AG09309 (cell line): ENCODE data around the gene SLC35A1.

ENCODE experiments used
- DNase-seq: peaks from one replicate; pipeline ENCODE4 v3.0.0-alpha.2; 2010; ENCODE audit warnings: low read depth
- H3K4me3 ChIP-seq: 2 replicates; pipeline ENCODE4 v1.5.1; 2011; ENCODE audit warnings: mild to moderate bottlenecking, low read depth, low read length, moderate library complexity; ENCODE audit not compliant: control insufficient read depth
- TF ChIP-seq, protein P1 (sequence below): IDR thresholded peaks from 2 replicates; pipeline ENCODE4 v1.5.1; 2011; ENCODE audit warnings: mild to moderate bottlenecking, low read depth, low read length, inconsistent platforms; ENCODE audit not compliant: insufficient read depth, control insufficient read depth; ENCODE audit errors: missing control alignments

The SLC35A1 gene, protein sequence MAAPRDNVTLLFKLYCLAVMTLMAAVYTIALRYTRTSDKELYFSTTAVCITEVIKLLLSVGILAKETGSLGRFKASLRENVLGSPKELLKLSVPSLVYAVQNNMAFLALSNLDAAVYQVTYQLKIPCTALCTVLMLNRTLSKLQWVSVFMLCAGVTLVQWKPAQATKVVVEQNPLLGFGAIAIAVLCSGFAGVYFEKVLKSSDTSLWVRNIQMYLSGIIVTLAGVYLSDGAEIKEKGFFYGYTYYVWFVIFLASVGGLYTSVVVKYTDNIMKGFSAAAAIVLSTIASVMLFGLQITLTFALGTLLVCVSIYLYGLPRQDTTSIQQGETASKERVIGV

DNA sequence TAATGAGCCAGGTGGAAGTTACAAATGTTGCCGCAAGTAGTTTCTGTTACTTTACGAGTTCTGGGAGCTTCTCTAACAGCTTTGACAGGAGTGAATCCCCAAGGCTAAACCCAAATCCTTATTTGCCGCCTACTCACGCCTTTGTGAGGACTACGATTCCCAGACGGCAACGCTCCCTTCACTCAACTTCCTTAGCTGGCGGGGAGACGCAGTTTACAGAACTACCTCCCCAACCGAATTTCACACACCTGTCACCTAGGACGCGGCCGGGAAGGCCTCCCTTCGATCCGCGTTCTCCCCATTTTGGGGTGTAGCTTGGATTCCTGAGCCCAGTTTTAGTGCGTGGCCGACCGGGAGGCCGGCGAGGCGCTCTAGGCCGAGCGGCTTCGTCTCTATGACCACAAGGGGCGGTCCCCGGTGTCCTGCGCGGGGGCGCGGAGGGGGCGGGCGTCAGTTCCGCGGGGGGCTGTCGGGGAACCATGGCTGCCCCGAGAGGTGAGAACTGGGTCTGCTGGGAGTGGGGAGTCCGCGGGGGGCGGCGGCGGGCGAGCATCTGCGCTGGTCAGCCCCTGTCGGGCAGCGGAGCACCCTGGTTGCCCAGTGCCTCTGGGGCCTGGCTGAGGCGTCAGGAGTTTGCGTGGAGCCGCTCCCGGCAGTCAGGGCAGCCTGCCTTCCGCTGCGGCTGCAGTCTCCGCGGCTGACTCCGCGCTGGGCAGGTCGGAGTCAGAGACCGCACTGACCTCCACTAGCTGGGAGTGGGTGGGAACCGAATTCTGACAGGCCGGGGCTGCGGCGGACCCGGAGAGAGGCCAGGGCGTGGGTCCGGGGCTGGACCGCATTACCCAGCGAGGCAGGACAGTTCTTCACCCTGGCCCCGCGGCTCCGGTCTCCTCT, at the start of gene SLC35A1:
TSS of gene SLC35A1 (plus strand) at position 450 of the 894 bp plus-strand sequence. CDS start at position 480, 30 bp downstream.
- peak; percentile 13 for DNase-seq

DNA sequence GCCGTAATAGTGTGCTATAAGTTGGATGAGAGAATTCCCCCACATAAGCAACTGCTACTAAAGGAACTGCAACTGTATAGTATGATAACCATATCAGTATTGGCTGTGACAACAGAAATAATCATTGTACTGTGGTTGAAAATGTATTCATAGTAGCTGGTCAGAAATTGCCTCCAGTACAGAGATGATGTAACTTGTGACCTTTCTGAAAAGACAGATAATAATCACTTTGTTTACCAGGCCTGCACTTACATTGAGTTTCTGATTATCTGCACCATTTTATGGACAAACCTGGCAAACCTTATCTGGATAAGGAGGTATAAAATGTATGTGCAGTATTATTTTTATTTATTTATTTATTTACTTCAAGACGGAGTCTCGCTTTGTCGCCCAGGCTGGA, 46.0 kb upstream of the SLC35A1 start:
- TF ChIP-seq, protein P1, sequence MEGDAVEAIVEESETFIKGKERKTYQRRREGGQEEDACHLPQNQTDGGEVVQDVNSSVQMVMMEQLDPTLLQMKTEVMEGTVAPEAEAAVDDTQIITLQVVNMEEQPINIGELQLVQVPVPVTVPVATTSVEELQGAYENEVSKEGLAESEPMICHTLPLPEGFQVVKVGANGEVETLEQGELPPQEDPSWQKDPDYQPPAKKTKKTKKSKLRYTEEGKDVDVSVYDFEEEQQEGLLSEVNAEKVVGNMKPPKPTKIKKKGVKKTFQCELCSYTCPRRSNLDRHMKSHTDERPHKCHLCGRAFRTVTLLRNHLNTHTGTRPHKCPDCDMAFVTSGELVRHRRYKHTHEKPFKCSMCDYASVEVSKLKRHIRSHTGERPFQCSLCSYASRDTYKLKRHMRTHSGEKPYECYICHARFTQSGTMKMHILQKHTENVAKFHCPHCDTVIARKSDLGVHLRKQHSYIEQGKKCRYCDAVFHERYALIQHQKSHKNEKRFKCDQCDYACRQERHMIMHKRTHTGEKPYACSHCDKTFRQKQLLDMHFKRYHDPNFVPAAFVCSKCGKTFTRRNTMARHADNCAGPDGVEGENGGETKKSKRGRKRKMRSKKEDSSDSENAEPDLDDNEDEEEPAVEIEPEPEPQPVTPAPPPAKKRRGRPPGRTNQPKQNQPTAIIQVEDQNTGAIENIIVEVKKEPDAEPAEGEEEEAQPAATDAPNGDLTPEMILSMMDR: no peak
- no peak overlapping the region for H3K4me3 ChIP-seq
- DNase-seq: no peak

More for the DNA sequence above, at the start of gene SLC35A1:
- TF ChIP-seq, protein P1: no peak
- H3K4me3 ChIP-seq: peak within 1 kb of the TSS; percentile 85

DNA sequence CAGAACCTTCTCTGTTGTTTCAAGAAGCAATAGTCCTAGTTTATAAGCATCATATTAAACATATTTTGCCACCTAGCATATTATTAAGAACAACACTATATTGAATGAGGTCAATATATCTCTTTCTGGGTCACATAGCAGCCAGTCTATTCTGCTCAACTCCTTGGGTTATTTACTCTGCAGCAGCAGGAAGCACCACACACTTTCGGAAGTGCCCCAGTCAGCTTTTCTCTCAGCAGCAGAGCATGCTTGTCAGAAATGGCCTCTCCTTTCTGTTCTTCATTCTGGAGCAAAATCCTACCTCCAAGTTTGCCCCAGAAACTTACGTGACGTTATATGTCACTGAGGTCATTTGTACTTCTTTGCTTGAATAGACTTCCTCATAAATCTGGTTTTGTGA, 42.3 kb upstream of the SLC35A1 start:
- no peak for DNase-seq
- no peak overlapping the region for H3K4me3 ChIP-seq
- TF ChIP-seq, protein P1: no peak

DNA sequence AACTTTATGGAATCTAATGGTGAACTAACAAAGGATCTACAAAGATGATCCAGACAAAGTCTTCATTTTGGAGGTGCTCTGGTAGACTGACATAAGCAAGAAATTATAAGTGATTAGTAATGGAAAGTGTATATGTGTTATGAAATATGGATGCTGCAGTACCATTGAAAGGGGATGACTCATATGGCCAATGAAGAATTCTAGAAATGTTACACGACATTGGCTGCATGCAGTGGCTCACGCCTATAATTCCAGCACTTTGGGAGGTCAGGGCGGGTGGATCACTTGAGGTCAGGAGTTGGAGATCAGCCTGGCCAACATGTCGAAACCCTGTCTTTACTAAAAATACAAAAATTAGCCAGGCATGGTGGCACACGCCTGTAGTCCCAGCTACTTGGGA, 41.5 kb upstream of the SLC35A1 start:
- TF ChIP-seq, protein P1: no peak
- H3K4me3 ChIP-seq: no peak overlapping the region

DNA sequence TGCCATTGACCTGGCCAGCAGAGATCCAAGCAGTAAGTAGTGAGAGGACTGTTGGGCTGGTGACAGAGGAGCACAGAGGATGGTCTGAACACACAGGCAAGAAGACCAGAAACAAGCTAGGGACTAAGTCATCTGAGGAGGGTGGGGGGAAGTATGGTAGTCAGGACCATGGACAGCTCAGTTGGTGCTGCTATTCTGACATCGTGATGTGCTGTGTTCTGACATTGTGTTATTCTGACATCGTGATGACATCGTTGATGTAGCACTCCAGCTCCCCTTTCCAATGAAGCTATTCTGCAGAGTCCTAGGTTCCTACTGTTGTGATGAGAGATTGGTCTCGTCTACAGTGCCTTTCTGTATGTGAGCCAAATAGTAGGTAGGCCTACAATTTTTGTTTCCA, 36.3 kb upstream of the SLC35A1 start:
- no peak overlapping the region for H3K4me3 ChIP-seq
- peak; percentile 17 for DNase-seq
- TF ChIP-seq, protein P1: no peak

More for the DNA sequence above, 41.5 kb upstream of the SLC35A1 start:
- DNase-seq: no peak

DNA sequence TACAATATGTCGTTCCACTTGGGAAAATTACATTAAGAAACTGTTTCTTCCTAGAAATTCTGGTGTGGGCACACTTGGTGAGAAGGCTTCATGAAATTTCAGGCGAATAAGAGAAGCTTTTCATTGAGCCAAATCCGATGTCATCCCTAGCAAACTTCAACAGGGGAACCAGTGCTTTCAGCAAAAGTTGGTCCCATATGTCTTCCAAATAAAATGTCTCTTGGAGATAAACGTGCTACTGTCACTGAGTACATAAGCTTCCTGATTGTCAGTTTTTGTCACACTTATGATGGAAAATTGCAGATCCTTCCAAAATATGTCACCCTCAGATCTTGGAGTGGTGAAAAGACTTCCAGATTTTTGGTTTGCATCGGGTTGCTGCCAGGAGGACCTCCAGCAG, 31.1 kb upstream of the SLC35A1 start:
- DNase-seq: no peak
- TF ChIP-seq, protein P1: no peak
- H3K4me3 ChIP-seq: no peak overlapping the region
